GM03348 (cell line): Measurements from ENCODE around the gene ADCY1.

ENCODE experiments used
- DNase-seq: peaks from one replicate; pipeline ENCODE4 v3.0.0; 2012; ENCODE audit warnings: low spot score

ADCY1 gene

DNA sequence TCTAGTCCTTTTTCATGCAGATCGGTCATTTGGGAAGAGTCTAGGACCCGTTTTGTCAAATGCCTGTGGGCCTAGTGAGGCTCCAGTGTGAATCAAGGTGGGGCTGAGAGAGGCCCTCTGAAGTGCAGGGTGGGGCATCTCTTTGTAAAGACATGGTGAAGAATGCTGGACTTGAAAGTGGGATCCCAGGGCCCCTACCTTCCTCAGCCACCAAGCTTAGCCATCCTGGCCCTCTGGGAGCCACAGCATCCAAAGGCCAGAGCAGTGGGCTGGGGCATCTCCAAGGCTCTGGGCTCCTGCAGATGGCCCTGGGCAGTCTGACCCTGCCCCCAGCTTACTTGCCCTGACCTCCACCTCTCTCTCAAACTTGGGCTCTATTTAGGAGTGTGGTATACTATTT lies 78.5 kb downstream of the ADCY1 start:
- DNase-seq: no peak

DNA sequence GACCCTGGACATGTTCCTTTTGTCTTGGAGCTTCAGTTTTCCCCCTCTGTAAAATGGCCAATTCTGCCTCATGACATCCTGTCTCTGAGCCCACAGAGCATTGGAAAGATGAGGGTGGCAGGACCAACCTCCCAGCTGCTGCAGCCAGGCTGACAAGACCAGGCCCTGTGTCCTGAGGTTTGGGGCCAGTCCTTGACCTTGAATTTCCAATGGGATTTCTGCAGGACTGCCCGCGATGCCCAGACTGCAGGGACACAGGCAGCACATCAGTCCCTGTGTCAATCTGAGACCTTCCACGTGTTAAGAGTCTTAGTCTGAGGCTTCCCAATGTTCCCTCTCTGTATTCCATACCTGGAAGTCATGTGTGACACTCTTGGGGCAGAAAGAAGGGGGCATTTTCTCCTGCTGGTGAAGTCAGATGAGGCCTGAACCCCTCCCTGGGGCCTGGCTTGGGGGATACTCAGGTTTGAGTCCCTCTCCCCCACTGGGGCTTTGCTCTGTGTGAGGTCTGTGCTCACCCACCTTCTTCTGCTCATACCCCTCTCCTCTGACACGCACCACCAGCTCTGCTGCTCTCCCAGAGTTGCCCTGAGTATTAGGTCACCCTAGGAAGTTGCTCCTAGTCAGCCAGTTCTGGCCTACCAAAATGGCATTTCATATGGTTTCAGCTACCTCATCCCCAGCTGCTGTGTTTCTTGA lies 79.2 kb downstream of the ADCY1 start:
- no peak for DNase-seq

DNA sequence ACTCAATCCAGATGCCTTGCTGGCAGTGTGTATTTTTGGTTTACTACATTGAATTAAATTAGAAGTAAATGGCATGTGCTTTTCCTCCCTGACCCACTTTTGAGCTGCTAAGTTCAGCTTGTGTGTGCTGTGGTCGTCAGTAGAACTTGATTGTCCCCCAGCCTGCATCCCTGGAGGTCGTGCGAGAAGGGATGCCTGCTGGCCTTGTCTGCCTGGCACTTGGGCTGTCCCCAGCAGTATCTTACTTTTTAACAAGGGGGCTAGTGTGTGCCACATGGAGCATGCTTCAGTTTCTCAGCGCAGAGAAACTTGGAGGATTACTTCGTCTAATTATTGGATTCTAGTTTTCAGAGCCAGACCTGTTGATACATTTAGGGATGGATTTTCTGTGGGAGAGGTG lies 80.2 kb downstream of the ADCY1 start:
- no peak for DNase-seq

- no peak for DNase-seq
Measured at GRCh38 chr7:45655539-45655938, 81.4 kb downstream of the ADCY1 start.

- DNase-seq: no peak
Measured at GRCh38 chr7:45656431-45656830, 82.3 kb downstream of the ADCY1 start.

DNA sequence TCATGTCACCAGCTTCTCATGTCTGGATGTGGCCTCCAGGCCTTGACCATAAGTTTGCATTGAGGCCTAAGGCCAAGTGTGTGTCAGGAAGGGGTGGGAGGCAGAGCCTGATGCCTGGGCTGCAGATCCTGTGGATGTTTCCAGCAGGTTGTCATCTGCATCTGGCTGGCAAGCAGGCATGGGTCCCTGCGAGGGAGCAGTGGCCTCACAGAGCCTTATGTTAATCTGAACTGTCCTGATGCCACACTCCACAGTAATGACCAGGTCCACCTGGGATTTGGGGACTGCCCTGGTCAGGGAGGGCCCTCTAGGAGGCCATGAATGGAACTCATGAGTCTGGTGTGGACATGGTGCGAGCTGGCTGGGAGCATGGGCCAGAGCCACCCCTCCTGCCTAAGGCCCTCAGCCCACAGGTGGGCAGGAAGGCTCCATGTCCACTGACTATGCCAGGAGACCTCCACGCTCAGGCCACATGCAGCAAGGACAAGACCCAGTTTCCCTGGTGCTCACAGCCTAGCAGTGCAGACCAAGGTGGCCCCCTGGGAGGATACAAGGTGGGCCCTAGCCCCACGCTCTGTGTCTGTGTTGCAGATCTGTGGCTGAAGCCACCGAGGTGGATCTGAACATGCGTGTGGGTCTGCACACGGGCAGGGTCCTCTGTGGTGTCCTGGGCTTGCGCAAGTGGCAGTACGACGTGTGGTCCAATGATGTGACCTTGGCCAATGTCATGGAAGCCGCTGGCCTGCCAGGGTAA lies 83.1 kb downstream of the ADCY1 start:
- no peak for DNase-seq

- DNase-seq: no peak
Measured at GRCh38 chr7:45657890-45658715, 83.9 kb downstream of the ADCY1 start.

DNA sequence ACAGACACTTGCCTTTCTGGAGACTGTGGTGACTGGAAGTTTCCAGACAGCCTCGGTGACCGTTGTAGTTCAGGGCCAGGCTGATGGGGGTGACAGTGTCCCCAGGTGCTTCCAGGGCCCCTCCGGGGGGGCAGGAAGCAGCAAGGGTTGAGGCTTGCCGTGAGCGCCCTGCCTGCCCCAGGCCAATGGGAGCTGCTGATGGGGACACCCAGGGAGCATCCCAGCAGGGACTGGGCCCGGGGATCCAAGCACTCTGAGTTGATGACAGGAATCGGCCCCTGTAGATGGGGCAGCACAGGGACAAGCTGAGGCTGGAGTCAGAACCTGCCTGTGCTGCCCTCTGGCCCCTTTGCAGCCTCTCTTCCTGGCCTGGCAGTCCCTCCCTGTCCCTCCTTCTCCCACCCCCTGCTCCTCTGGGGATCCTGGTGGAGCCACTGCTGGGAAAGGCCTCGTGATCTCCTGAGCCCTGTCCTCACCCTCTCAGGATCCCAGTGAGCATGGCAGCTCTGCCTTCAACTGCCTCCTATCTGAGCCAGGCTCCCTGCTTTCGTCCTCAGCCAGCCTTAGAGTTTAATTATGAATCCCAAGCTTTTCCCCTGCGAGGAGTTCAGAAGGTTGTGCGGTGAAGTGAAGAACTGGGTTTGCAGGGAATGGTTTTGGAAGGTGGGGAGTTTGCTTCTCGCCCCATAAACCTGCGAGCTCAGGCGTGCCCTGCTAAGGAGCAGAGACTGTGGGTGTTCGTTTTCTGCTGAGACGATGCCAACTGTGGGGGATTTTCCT lies 84.7 kb downstream of the ADCY1 start:
- DNase-seq: no peak

- no peak for DNase-seq
Measured at GRCh38 chr7:45659496-45660139, 85.5 kb downstream of the ADCY1 start.

DNA sequence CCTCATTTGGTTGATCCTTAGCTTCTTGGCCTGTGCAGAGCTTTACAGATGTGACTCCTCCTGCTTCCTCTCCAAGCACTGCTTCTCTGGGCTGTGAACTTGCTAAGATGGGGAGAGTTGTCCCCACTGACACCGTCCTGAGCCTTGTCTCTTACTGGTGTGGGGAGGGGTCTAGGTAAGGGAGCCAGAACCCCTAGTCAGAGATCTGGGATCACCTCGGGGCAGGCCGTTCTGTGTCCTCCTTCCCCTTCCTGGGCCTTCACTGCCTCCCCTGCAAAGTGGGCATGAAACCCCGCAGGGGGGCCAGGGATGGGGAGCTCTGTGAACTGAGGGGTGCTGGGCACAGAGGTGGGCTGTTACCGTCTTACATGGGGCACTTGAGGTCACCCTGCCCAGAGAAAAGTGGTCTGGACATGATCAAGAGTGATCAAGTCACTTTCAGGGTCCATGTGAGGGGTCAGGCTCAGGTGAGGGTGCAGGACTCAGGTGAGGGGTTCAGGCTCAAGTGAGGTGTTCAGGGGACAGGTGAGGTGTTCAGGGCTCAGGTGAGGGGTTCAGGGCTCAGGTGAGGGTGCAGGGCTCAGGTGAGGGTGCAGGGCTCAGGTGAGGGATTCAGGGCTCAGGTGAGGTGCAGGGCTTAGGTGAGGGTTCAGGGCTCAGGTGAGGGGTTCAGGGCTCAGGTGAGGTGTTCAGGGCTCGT lies 86.2 kb downstream of the ADCY1 start:
- DNase-seq: no peak

- DNase-seq: no peak
Measured at GRCh38 chr7:45660901-45661211, 86.7 kb downstream of the ADCY1 start.

GRCh38 chr7:45661302-45661995 lies 87.3 kb downstream of the ADCY1 start:
- no peak for DNase-seq

GRCh38 chr7:45662018-45662417 lies 87.8 kb downstream of the ADCY1 start:
- DNase-seq: no peak

DNA sequence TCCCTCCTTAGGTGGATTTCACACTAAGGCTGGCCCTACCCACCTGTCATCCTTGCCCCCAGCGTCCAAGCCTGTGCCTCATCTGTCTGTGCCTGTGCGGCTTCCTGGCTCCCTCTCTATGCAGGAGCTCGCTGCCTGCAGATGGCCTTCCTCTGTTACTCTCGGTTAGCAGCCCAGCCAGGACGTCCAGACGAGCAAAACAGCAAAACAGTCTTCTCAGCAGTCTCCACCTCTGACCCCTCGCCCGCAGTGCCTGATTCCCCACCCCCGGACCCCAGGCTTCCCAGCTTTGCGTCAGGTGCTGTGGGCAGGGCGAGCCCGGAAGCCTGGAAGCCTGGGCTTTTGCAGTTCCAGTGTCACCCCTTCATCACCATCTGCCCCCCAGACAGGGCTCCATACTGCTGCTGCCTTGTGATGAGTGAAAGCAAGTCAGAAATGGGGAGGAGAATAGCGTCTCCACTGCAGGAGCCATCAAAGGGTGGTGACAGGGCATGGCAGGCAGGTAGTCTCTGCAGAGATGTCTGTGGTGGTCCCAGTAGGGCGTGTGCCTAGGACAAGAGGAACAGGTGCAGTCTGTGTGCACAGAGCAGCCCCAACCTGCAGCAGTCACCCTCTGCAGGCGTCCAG lies 88.5 kb downstream of the ADCY1 start:
- no peak for DNase-seq

DNA sequence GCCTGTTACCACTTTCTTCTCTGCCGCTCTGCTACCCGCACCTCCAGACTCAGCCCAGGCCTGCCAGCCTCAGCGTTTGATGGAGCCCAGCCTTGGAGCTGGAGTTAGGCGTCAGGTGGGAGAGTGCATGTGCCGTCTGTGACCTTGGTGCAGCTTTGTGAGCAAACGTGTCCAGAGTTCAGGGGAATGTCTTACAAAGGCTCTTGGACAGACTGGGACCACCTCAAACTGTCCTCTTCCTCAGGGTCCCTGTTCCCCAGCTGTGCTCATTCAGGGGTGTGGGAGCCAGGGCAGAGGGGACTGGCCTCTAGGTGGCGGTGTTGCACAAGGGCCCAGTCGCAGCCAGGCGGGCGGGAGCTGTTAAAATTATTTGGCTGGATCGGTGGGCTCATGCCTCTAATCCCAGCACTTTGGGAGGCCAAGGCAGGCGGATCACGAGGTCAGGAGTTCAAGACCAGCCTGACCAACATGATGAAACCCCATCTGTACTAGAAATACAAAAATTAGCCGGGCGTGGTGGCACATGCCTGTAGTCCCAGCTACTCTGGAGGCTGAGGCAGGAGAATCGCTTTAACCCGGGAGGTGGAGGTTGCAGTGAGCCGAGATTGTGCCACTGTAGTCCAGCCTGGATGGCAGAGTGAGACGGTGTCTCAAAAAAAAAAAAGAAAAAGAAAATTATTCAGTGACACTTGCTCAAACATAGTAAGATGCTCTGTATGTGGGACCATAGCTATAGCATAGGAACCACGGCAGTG lies 89.2 kb downstream of the ADCY1 start:
- DNase-seq: peak; percentile 61

GRCh38 chr7:45663965-45664633 lies 89.9 kb downstream of the ADCY1 start:
- no peak for DNase-seq

- no peak for DNase-seq
Measured at GRCh38 chr7:45665172-45665571, 91.0 kb downstream of the ADCY1 start.

DNA sequence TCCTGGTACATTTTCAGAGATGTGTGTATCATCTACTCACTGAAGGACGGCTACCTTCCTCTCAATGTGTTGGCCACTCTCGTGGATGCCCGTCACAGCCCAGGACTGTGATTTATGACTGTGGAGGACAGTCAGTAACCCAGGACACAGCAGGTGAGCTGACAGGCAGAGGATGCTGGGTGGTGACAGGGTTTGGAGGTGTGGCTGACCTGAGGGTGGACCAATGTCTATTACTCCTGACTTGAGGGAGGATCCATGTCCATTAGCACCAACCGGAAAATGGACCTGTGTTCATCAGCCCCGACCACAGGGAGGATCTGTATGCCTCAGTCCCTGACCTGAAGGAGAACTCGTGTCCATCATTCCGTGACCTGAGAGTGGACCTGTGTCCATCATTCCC lies 96.1 kb downstream of the ADCY1 start:
- no peak for DNase-seq

- no peak for DNase-seq
Measured at GRCh38 chr7:45670717-45671116, 96.5 kb downstream of the ADCY1 start.
